Measurements from ENCODE around the gene RAB4A. TPM values are rescaled to one million over a fixed set of nuclear protein-coding genes. Genes with fewer than 3 reads are reported as not detected.

The RAB4A gene
- total RNA-seq, 4 donors from 2014 or later, result 22.1 to 36.7 (median 23.4) TPM

- no peaks in the 10 kb centered on the region for H3K9me3 ChIP-seq
- no peak for DNase-seq
- H3K4me3 ChIP-seq, result no peak overlapping the region
- H3K4me1 ChIP-seq, result no peaks in the 10 kb centered on the region
- H3K27ac ChIP-seq, result no peak overlapping the region
- peaks cover 0 to 33% (median 0%) of the 10 kb centered on the region in 3 donors for H3K36me3 ChIP-seq
- no peaks in the 10 kb centered on the region for H3K27me3 ChIP-seq
- no peak for TF ChIP-seq POLR2A (IDR thresholded peaks at IDR 0.05)
- TF ChIP-seq, protein P1, sequence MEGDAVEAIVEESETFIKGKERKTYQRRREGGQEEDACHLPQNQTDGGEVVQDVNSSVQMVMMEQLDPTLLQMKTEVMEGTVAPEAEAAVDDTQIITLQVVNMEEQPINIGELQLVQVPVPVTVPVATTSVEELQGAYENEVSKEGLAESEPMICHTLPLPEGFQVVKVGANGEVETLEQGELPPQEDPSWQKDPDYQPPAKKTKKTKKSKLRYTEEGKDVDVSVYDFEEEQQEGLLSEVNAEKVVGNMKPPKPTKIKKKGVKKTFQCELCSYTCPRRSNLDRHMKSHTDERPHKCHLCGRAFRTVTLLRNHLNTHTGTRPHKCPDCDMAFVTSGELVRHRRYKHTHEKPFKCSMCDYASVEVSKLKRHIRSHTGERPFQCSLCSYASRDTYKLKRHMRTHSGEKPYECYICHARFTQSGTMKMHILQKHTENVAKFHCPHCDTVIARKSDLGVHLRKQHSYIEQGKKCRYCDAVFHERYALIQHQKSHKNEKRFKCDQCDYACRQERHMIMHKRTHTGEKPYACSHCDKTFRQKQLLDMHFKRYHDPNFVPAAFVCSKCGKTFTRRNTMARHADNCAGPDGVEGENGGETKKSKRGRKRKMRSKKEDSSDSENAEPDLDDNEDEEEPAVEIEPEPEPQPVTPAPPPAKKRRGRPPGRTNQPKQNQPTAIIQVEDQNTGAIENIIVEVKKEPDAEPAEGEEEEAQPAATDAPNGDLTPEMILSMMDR (IDR thresholded peaks at IDR 0.05), result no peak
These were observed 38.8 kb downstream of the RAB4A start for GRCh38 chr1:229309684-229310083.

DNA sequence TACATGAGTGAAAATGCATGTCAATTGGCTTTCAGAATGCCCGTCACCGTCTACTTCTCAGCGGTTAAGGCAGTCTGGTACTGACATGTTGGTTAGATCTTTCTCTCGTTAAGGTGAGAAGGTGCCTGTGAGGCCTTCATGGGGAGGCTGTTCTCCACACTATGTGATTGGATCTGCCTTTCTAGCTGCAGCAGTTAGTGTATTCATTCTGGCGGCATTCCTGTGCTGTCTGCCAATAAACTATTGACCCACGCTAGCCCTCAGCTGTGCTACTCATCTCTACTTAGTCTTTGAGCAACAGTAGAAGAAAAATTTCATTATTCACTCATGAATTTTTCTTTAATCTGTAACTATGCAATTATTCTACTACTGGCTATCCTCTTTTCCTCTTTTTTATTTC lies 39.9 kb downstream of the RAB4A start:
- Histone ChIP-seq H3K4me3 (no peak overlapping the region), H3K4me1 (no peaks in the 10 kb centered on the region), H3K27ac (no peak overlapping the region), H3K36me3 (peaks cover 0 to 26% (median 0%) of the 10 kb centered on the region in 3 donors), H3K27me3 (no peaks in the 10 kb centered on the region), H3K9me3 (no peaks in the 10 kb centered on the region)
- no peak for DNase-seq
- TF ChIP-seq POLR2A (IDR thresholded peaks at IDR 0.05), result no peak
- TF ChIP-seq, protein P1 (IDR thresholded peaks at IDR 0.05), result no peak

DNA sequence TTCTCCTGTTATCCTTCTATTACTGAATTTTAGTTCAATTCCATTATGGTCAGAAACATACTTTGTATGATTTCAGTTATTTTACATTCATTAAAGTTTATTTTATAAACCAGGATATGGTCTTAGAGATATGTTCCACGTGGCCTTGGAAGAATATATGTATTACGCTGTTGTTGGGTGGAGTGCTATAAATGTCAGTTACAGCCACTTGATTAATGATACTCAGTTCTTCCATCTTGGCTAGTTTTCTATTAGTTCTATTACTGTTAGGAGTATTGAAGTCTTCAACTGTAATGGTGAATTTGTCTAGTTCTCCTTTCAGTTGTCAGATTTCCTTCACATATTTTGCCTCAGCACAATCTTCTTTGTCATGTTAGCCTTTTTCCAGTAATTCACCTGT lies 45.3 kb downstream of the RAB4A start:
- Histone ChIP-seq H3K4me3 (no peak overlapping the region), H3K4me1 (no peaks in the 10 kb centered on the region), H3K27ac (no peak overlapping the region), H3K9me3 (no peaks in the 10 kb centered on the region), H3K36me3 (peaks cover 0 to 12% (median 0%) of the 10 kb centered on the region in 3 donors), H3K27me3 (no peaks in the 10 kb centered on the region)
- no peak for DNase-seq
- TF ChIP-seq, protein P1 (IDR thresholded peaks at IDR 0.05), result no peak

DNA sequence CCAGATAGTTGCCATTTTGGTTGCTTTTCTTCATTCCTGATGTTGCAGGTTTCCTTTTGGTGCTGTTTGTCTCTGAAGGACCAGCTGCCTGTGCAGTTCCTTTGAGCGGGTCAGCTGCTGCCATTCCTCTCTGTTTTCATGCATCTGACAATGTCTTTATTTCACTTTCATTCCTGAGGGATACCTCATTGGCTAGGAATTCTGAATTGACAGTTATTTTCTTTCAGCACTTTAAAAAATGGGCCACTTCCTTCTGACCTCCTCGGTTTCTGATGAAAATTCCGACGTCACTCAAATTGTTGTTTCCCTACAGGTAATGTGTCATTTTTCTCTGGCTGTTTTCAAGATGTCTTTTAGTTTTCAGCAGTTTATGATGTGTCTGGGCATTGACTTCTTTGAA lies 47.1 kb downstream of the RAB4A start:
- Histone ChIP-seq H3K9me3 (no peaks in the 10 kb centered on the region), H3K36me3 (peaks cover 0 to 23% (median 0%) of the 10 kb centered on the region in 3 donors), H3K27ac (no peak overlapping the region), H3K27me3 (no peaks in the 10 kb centered on the region), H3K4me1 (no peaks in the 10 kb centered on the region), H3K4me3 (no peak overlapping the region)
- no peak for DNase-seq
- TF ChIP-seq, protein P1 (IDR thresholded peaks at IDR 0.05), result no peak
- no peak for TF ChIP-seq POLR2A (IDR thresholded peaks at IDR 0.05)

DNA sequence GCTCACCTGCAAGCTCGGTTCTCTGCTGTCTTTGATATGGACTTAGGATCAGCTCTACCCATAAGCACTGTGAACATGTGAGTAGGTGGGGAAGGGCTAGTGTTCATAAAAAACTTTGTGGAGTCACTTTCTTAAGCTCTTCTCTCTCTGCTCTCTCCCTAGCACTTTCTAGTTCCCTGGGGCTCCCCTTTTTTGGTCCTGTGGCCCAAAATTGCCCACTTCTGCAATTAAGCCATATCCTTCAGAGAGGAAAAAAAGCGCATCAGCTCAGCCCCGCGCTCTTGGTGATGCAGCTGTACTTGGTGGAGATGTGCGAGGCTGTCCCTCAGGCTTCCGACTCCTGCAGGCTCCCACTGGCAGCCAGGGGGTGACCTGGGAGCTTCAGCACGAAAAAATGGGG lies 48.6 kb downstream of the RAB4A start:
- Histone ChIP-seq H3K4me1 (no peaks in the 10 kb centered on the region), H3K36me3 (peaks cover 0 to 30% (median 0%) of the 10 kb centered on the region in 3 donors), H3K9me3 (no peaks in the 10 kb centered on the region), H3K27me3 (no peaks in the 10 kb centered on the region), H3K27ac (no peak overlapping the region), H3K4me3 (no peak overlapping the region)
- TF ChIP-seq, protein P1 (IDR thresholded peaks at IDR 0.05), result no peak
- TF ChIP-seq POLR2A (IDR thresholded peaks at IDR 0.05), result no peak
- no peak for DNase-seq

DNA sequence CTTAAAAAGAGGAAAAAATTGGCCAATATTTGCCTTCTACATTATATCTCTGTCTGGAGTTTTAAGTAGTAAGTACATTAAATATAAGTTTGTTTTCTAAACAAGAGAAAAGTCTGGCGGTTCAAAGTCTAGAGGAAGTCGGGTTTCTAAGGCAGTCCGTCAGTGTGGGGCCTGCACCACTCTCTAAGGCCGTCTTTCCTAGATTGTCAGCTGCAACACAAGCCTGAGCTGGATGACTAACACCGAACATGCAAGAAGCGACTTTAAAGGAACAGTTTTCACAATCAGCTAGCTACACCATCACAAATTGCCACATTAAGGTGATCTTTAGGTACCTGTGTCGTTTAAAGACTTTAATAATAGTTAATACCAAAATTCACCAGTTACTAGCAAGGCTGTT lies 52.3 kb downstream of the RAB4A start:
- Histone ChIP-seq H3K27ac (no peak overlapping the region), H3K36me3 (peaks cover 0 to 30% (median 0%) of the 10 kb centered on the region in 3 donors), H3K27me3 (no peaks in the 10 kb centered on the region), H3K9me3 (no peaks in the 10 kb centered on the region), H3K4me1 (peaks cover 0 to 6% (median 0%) of the 10 kb centered on the region in 4 donors), H3K4me3 (no peak overlapping the region)
- no peak for DNase-seq
- TF ChIP-seq, protein P1 (IDR thresholded peaks at IDR 0.05), result no peak
- no peak for TF ChIP-seq POLR2A (IDR thresholded peaks at IDR 0.05)

Measured in Peyer's patch (tissue), 4 donors.